Endothelial cell (in vitro differentiated cells): ENCODE results near the gene PEX5L. TPM values are rescaled to one million over a fixed set of nuclear protein-coding genes. Genes with fewer than 3 reads are reported as not detected.

Source experiments
- DNase-seq: peaks from one replicate; pipeline ENCODE4 v3.0.0; 2021; ENCODE audit warnings: low spot score
- H3K27ac Mint-ChIP-seq: one replicate; pipeline ENCODE4 v1.8.0; 2021; ENCODE audit warnings: mixed read lengths, inconsistent platforms; ENCODE audit not compliant: unreplicated experiment
- H3K27me3 Mint-ChIP-seq: one replicate; pipeline ENCODE4 v1.8.0; 2021; ENCODE audit warnings: mild to moderate bottlenecking, moderate library complexity, mixed read lengths, inconsistent platforms; ENCODE audit not compliant: unreplicated experiment
- H3K36me3 Mint-ChIP-seq: one replicate; pipeline ENCODE4 v1.8.0; 2021; ENCODE audit warnings: mild to moderate bottlenecking, low read depth, mixed read lengths, inconsistent platforms; ENCODE audit not compliant: unreplicated experiment
- H3K4me1 Mint-ChIP-seq: one replicate; pipeline ENCODE4 v1.8.0; 2021; ENCODE audit warnings: mild to moderate bottlenecking, mixed read lengths, inconsistent platforms; ENCODE audit not compliant: unreplicated experiment
- H3K4me3 Mint-ChIP-seq: one replicate; pipeline ENCODE4 v1.8.0; 2021; ENCODE audit warnings: mild to moderate bottlenecking, mixed read lengths, inconsistent platforms; ENCODE audit not compliant: unreplicated experiment
- H3K9me3 Mint-ChIP-seq: one replicate; pipeline ENCODE4 v1.8.0; 2021; ENCODE audit warnings: mixed read lengths, inconsistent platforms; ENCODE audit not compliant: unreplicated experiment
- total RNA-seq: library from RNA; stranded (reverse); fragmentation: NEBNext Ultra II Directional; extraction: Animal tissue kit (Norgen Biotek cat#: 25700); gene quantifications from one replicate; pipeline ENCODE4 v1.2.1, GENCODE V29; 2021; ENCODE audit not compliant: unreplicated experiment
- TF ChIP-seq, protein P1 (sequence below): fragments of 200-600 bp; sonication (generic); IDR thresholded peaks from one replicate; pipeline ENCODE4 v1.5.0; 2021; ENCODE audit warnings: antibody characterized with exemption; ENCODE audit not compliant: unreplicated experiment

The PEX5L gene
- total RNA-seq, 1 donor from 2014 or later = 5.2 TPM

DNA sequence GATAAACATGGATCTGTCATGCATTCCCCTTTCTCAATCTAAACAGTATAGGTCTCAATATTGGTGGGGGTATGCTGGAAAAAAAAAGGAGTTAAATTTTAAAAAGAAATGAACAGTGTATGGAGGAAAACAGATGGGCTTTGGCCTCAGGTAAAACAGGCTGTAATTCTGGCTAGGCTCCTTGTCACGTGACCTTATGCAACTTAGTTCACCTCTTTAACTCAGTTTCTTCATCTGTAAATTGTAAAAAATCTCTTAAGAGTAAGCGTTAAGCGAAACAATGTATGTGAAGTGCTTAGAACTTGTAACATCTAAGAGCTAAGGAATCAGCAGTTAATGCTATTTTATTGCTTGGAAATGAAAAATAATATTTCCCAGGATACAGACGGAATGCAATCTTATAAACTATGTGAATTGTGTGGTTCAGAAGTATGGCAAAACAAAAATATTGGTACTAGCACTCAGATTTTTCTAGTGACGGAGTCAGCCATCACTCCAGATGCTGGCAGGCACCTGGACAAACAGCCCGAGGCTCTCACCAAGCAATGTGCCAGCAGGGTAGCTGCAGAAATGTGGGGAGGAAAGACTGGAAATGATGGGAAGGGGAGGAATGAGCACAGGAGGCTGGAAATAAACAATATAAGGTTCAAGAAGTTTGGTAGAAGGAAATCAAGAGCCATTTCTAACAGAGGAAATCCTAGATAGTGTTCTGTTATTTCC lies 211.1 kb downstream of the PEX5L start:
- H3K27me3 Mint-ChIP-seq = peaks cover 1% of the 10 kb centered on the region
- no peaks in the 10 kb centered on the region for H3K36me3 Mint-ChIP-seq
- TF ChIP-seq, protein P1, sequence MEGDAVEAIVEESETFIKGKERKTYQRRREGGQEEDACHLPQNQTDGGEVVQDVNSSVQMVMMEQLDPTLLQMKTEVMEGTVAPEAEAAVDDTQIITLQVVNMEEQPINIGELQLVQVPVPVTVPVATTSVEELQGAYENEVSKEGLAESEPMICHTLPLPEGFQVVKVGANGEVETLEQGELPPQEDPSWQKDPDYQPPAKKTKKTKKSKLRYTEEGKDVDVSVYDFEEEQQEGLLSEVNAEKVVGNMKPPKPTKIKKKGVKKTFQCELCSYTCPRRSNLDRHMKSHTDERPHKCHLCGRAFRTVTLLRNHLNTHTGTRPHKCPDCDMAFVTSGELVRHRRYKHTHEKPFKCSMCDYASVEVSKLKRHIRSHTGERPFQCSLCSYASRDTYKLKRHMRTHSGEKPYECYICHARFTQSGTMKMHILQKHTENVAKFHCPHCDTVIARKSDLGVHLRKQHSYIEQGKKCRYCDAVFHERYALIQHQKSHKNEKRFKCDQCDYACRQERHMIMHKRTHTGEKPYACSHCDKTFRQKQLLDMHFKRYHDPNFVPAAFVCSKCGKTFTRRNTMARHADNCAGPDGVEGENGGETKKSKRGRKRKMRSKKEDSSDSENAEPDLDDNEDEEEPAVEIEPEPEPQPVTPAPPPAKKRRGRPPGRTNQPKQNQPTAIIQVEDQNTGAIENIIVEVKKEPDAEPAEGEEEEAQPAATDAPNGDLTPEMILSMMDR = no peak
- no peaks in the 10 kb centered on the region for H3K9me3 Mint-ChIP-seq
- H3K27ac Mint-ChIP-seq = no peak overlapping the region
- H3K4me1 Mint-ChIP-seq = peaks cover 11% of the 10 kb centered on the region
- H3K4me3 Mint-ChIP-seq = no peak overlapping the region
- DNase-seq = no peak

DNA sequence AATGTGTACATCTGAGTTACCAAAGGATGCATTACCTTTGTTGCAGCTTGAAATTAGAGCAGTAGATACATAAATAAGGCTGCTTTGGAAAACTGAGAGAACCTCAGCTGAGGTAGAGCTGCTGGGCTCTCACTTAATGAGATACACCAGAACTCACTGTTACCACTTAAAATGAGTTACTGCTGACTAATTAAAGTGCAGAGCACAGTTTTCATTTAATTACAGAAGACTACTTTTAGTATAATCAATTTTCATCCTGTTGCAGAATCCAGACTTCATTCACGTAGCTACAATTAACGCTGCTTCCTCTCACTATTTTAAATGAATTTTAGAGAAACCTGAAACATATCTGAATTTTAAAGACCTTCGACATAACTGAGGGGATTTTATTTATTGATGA lies 214.4 kb downstream of the PEX5L start:
- H3K36me3 Mint-ChIP-seq = no peaks in the 10 kb centered on the region
- no peak overlapping the region for H3K4me3 Mint-ChIP-seq
- H3K4me1 Mint-ChIP-seq = peaks cover 11% of the 10 kb centered on the region
- H3K27ac Mint-ChIP-seq = no peak overlapping the region
- TF ChIP-seq, protein P1 = no peak
- H3K27me3 Mint-ChIP-seq = peaks cover 1% of the 10 kb centered on the region
- DNase-seq = no peak
- no peaks in the 10 kb centered on the region for H3K9me3 Mint-ChIP-seq

DNA sequence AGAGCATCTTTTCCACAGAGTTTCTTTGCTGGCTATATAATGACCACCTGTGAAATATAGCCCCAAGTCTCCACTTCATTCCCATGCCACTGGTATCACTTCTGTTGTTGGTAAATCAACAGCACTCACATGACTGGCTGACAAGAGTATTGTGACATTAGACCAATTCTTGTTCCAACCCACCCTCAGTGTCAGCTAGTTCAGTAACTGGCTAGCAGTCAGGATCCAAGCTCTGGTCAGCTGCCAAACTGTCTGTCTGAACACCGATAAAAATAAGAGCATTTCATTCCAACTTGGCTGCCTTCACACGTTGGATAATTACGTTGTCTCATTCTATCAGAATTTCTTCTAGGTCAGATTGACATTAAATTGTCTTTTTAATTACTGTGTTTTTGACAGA lies 217.4 kb downstream of the PEX5L start:
- H3K4me1 Mint-ChIP-seq = no peaks in the 10 kb centered on the region
- DNase-seq = no peak
- no peak overlapping the region for H3K4me3 Mint-ChIP-seq
- H3K36me3 Mint-ChIP-seq = no peaks in the 10 kb centered on the region
- peaks cover 1% of the 10 kb centered on the region for H3K27me3 Mint-ChIP-seq
- H3K9me3 Mint-ChIP-seq = no peaks in the 10 kb centered on the region
- H3K27ac Mint-ChIP-seq = no peak overlapping the region
- TF ChIP-seq, protein P1 = no peak

DNA sequence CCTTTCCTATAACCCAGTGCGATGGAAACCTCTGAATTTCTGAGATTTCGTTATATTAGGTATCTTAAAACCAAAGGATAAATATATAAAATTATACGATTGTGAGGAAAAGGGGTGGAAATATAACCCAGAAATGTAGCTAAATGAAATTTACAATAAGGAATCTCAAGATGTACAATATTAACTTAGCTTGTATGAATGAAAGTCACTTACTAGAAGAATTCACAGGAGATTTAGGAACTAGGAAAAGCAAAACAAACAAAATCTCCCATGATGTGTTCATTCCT lies 224.7 kb downstream of the PEX5L start:
- Mint-ChIP-seq H3K36me3 (peaks cover 8% of the 10 kb centered on the region), H3K27ac (no peak overlapping the region), H3K4me3 (no peak overlapping the region), H3K4me1 (no peaks in the 10 kb centered on the region), H3K27me3 (peaks cover 2% of the 10 kb centered on the region), H3K9me3 (no peaks in the 10 kb centered on the region)
- TF ChIP-seq, protein P1 = no peak
- DNase-seq = no peak

DNA sequence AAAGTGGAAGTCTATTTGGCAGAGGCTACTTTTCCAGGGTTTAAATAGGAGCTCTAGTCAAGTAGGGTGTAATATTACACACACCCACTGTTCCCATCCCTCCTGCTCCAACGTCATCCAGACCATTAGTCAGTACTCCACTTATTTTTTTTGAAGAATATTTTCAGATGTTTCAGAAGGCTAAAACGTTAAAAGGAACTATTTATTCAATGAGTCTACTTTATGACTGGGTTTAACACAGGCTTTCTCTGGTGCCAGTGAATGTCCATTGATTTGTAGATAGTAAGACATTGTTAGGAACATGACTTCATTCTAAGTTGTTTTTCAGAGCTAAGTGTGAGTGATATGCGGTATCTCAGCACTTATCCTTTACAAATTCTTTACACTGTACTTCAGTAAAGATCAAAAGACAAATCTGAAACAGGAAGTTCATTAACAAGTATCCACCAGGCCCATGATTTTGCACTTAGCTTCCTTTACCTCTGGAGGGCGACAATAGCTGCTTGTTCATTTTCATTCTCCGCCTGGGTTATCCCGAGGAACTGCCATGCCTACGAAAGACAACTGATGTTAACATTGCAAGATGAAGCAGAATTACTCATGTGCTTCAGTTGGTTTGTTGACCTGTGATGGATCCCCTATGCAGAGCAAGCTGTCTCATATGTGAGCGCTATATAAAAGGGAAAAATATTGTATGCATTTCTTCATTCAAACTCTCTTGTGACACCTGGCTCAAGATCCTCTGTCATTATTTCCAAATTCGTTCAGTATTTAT lies 225.2 kb downstream of the PEX5L start:
- no peak overlapping the region for H3K27ac Mint-ChIP-seq
- H3K27me3 Mint-ChIP-seq = peaks cover 2% of the 10 kb centered on the region
- DNase-seq = peak; percentile 49
- no peaks in the 10 kb centered on the region for H3K4me1 Mint-ChIP-seq
- peaks cover 8% of the 10 kb centered on the region for H3K36me3 Mint-ChIP-seq
- no peaks in the 10 kb centered on the region for H3K9me3 Mint-ChIP-seq
- TF ChIP-seq, protein P1 = peak; percentile 49
- H3K4me3 Mint-ChIP-seq = no peak overlapping the region
